Colon (tissue), 2 donors: Measurements from ENCODE around the gene FBXO7.
"Not testable (repeated sequence)": the region's sequence is repeated elsewhere in the genome, so short reads cannot be mapped to it uniquely, and the experiment has no call there.

ENCODE experiments used
- FAIRE-seq: peaks from 2 replicates; lab custom pipeline; 2012; peaks lifted over from hg19 to GRCh38; lab: Jason Lieb, UNC
- donor health status: control.
- donor health status: control.

The FBXO7 gene

GRCh38 chr22:32474635-32475467 is at the start of gene FBXO7:
Gene FBXO7, plus strand, starts transcription at chr22:32474811. Its CDS starts 192 bp downstream, at chr22:32475003.
- no peak for FAIRE-seq

GRCh38 chr22:32426881-32427280 is 47.7 kb upstream of the FBXO7 start:
- FAIRE-seq = no peak

- peak; percentile 84 for FAIRE-seq
Observed at GRCh38 chr22:32430352-32430751, 44.3 kb upstream of the FBXO7 start.

- no peak for FAIRE-seq
Observed at GRCh38 chr22:32444068-32444467, 30.5 kb upstream of the FBXO7 start.

DNA sequence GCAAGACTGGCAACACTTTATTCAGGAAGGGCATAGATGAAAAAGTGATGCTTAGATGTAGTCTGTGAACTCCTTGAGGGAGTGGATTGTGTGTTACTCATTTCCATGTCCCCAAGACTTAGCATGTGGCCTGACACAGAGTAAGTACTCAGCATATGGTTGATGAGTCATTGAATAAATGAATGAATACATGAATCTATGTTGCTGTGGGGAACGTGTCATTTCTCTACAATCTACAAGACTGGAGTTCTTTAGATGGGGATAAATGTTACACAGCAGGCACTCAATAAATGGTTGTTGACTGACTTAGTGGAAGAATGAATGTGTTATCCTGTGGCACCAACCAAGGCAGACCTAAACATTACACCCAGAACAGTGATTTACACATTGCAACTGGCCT is 28.3 kb upstream of the FBXO7 start:
- FAIRE-seq = no peak

DNA sequence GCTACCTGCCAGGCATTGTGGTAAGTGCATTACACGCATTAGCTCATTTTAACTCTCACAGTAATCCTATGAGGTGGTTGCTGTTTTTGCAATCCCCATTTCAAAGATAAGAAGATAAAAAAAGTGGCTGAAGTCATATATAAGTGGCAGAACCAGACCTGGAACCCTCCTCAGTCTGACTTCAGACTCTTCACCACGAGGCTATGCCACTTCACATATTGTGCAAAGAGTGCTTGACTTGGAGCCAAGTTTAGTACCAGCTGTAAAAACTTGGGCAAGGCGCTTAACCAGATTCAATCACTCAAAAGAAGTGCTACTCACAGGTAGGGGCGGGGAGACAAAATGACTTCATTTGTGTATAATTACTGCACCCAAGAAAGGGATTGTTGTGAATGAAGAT is 25.6 kb upstream of the FBXO7 start:
- FAIRE-seq = no peak

DNA sequence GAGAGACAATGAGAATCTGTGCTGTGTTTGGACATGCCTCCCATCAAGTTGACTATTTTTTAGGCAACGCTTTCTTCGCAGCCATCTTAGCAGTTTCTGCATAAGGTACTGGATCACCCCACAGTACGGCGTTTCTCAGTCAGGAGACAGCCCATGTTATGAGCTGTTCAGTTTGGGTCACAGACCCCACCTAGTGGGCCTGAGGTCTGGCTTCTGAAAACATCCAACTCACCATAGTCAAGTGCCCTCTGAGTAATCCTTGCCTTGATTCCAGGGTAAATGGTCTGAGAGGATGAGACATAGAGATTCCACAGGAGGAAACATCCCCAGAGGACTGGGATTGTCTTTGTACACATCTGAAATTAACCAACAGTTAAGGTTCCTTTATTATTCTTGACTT is 17.6 kb upstream of the FBXO7 start:
- no peak for FAIRE-seq

- FAIRE-seq = no peak
Observed at GRCh38 chr22:32462452-32462851, 12.2 kb upstream of the FBXO7 start.

DNA sequence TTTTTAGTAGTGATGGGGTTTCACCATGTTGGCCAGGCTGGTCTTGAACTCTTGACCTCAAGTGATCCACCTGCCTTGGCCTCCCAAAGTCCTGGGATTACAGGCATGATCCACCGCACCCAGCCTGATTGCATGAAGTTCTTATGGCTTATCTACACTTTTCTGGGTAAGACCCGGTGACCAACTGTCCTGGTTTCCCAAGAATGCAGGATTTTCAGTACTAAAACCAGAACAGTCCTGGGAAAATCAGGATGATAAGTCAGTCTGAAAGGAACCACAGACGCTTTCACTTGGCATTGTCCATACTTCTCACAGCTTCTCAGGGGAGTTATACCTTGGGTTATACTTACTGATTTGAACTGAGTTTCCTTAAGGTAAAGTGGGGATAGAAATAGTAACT is 8.9 kb upstream of the FBXO7 start:
- FAIRE-seq = no peak

DNA sequence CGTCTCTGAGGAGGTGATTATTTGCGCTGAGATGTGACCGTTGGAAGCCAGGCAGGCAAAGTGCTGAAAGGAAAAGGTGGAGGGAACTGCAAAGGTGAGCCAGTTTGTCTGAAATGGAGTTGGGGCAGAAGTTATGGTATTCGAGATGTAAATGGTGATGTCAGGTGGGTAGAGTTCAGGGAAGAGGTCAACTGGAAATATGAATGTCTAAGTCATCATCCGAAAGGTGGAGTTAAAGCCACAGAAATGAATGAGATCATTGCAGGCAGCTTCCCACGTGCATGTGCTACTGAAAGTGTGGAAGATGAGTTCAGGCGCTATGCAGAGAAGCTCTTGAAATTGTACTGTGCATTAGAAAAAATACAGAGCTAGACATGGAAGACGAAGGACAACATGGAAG is 8.1 kb upstream of the FBXO7 start:
- FAIRE-seq = no peak

DNA sequence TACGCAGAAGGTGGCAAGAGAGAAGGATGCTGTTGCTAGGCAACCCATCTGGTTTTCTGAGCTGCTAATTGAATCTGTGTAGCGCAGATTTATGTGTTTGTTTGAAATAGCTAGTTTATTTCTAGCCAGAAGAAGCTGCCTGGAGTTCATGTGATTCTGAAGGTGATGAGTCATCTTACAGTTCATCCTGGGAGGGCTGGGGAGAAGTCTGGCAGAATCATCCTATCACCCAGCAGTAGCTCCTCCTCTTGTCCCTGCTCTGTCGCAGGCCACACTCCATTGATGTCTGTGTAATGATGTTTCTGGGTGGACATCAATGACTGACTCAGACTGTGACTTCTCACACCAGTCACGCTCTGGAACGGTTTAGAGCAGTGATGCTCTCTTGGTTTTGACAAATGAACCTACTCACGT is 4.8 kb upstream of the FBXO7 start:
- FAIRE-seq = no peak

DNA sequence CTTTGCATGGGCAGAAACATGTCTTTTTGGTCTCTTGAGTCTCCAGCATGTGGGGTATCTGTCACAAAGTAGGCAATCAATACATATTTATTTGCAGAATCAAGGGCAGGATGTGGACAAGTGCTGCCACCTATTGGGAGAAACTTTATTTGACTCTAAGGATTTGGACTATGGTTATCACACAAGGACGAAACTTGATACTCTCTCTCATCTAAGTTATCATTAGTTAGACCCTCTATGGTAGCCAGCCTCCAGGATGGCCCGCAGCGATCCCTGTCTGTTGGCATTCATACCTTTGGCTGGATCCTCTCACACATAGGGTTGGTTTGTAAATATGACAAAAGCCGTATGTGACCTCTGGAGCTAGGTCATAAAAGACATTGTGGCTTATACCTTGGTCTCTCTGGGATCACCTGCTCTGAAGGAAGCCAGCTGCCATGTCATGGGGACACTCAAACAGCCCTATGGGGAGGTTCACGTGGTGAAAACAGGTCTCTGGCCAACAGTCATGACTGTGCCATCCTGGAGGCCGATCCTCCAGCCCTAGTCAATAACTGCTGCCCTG is 1.1 kb upstream of the FBXO7 start:
- FAIRE-seq = no peak

- no peak for FAIRE-seq
Observed at GRCh38 chr22:32475468-32476010, 928 bp downstream of the FBXO7 start.

GRCh38 chr22:32476281-32477195 is 1.9 kb downstream of the FBXO7 start:
- FAIRE-seq = no peak

GRCh38 chr22:32477596-32477995 is 3.0 kb downstream of the FBXO7 start:
- FAIRE-seq = no peak

DNA sequence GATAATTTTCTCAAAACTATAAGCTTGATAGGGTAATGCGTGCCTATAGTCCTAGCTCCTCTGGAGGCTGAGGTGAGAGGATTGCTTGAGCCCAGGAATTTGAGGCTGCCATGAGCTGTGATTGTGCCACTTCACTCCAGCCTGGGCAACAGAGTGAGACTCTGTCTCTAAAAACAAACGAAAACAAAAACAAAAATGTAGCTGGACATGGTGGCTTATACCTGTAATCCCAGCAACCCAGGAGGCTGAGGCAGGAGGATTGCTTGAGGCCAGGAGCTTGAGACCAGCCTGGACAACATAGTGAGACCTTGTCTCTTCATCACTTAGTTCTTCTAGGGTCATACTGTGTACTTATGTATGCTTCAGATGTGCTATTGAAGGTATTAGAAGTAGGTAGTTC is 3.9 kb downstream of the FBXO7 start:
- FAIRE-seq = not testable (repeated sequence)

DNA sequence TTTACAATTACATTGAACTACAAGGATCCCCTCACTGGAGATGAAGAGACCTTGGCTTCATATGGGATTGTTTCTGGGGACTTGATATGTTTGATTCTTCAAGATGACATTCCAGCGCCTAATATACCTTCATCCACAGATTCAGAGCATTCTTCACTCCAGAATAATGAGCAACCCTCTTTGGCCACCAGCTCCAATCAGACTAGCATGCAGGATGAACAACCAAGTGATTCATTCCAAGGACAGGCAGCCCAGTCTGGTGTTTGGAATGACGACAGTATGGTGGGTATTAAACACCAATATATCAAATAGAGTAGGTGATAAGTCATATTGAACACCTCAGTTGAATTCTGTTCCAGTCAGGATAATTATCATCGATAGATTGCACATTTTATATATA is 4.4 kb downstream of the FBXO7 start:
- FAIRE-seq = no peak

DNA sequence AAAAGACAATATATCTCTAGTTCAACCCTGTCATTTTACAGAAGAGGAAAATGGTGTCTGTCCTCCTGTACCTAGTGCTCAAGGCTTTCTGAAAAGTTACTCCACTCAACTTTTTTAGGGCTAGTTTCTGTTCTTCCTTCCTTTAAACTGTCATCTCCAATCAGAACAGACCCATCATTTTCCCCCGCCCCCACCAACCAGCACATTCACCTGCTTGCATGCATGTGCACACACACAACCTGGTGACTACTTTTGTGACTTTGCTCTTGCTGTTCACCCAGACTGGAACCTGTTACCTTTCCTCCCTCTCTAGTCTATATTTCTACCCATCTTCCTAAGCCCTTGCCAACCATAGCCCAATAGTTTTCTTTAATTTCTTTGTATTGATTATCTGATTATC is 5.6 kb downstream of the FBXO7 start:
- FAIRE-seq = no peak

DNA sequence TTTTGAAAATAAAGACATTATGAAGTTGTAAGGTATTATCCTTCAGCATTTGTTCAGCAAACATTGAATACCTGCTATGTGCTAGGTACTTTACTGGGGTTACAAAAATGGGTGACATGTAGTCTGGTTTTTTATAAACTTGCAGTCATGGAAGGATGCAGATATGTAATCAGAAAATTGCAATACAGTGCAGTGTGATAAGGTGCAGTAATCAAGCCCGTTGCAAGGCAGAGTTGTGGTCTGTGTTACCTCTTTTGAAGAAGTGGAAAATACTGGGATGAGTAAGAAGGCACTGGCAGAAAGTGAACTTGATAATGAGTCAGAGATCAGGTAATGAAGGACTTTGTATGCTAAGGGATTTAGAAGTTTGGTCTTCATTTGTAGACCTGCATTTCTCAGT is 8.1 kb downstream of the FBXO7 start:
- no peak for FAIRE-seq

DNA sequence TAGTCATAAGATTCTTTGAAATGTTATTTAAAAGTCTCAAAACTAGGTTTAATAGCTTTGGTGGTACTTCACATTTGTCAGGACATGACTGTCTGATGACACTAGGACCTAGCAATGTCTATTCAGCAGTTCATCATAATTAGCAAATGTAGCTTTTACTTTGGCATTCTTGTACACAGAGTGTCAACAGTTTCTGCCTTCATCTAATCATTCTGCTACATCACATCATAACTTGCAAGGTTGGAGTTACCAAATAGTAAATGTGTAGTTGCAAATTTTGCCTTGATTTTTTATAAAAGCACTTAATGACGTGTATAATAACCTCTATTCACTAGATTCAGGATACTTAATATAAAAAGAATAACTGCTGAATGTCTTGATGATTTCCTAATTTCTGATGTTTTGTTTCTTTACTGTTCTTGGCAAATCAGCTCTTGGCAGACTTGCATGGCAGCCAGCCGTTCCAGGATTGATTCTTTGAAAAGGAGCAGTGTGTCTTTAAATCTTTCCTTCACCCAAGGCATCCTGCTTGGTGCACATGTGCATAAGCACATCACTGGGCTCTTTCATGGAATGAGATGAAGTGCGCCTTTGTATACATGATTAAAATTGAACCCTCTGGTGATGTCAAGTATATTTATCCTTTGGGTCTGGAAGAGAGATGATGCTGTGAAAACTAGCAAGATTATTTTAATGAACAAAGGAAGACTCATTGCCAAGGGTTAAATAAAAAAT is 12.2 kb downstream of the FBXO7 start:
- no peak for FAIRE-seq

DNA sequence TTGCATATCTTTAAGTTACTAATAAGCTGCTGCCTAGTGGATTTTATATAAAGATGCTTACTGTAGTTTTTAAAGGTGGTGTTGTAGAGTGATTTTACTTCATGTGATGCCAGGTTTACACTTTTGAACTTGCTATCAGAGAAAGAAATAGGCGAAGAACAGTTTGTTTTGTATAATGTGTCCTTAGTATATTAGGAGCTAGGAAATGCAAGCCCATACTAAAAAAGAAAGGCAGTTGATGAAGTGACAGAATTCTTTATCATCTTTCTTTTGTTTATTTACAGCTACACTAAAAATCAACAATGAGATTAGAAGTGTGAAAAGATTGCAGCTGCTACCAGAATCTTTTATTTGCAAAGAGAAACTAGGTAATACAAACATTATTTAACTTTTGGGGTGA is 12.8 kb downstream of the FBXO7 start:
- no peak for FAIRE-seq

- no peak for FAIRE-seq
Observed at GRCh38 chr22:32489377-32489776, 14.8 kb downstream of the FBXO7 start.
